Measurements from ENCODE around the gene TGFBR3L. TPM values are rescaled to one million over a fixed set of nuclear protein-coding genes. Genes with fewer than 3 reads are reported as not detected.
A peak's percentile ranks its signal among the peaks of the same experiment; 100 is the strongest.

The TGFBR3L gene
- total RNA-seq, 3 donors from 2014 or later: 2.3 TPM; not detected in 2

GRCh38 chr19:7895565-7895964 is 19.1 kb upstream of the TGFBR3L start:
- no peak for TF ChIP-seq CTCF (IDR thresholded peaks at IDR 0.05)
- no peak for TF ChIP-seq POLR2A (IDR thresholded peaks at IDR 0.05)
- TF ChIP-seq POLR2AphosphoS5 (IDR thresholded peaks at IDR 0.05): no peak
- peak overlapping the region; percentile 83 to 84 for H3K27ac ChIP-seq
- no peaks in the 10 kb centered on the region for H3K36me3 ChIP-seq
- H3K27me3 ChIP-seq: no peaks in the 10 kb centered on the region
- no peak overlapping the region for H3K4me3 ChIP-seq
- intact Hi-C loops (cut with DNase I; ENCODE audit: low total_unique reads): no loop called here
- no peaks in the 10 kb centered on the region for H3K4me1 ChIP-seq
- DNase-seq (ENCODE audit: low spot score in 2 of 2): no peak
- no peaks in the 10 kb centered on the region for H3K9me3 ChIP-seq

GRCh38 chr19:7897292-7897691 is 17.3 kb upstream of the TGFBR3L start:
- Histone ChIP-seq H3K4me3 (no peak overlapping the region), H3K9me3 (no peaks in the 10 kb centered on the region), H3K27me3 (no peaks in the 10 kb centered on the region), H3K27ac (no peak overlapping the region), H3K4me1 (no peaks in the 10 kb centered on the region), H3K36me3 (no peaks in the 10 kb centered on the region)
- intact Hi-C loops (cut with DNase I; ENCODE audit: low total_unique reads): no loop called here
- no peak for TF ChIP-seq POLR2A (IDR thresholded peaks at IDR 0.05)
- no peak for TF ChIP-seq POLR2AphosphoS5 (IDR thresholded peaks at IDR 0.05)
- no peak for TF ChIP-seq CTCF (IDR thresholded peaks at IDR 0.05)
- DNase-seq (ENCODE audit: low spot score in 2 of 2): no peak

GRCh38 chr19:7898967-7899366 is 15.7 kb upstream of the TGFBR3L start:
- TF ChIP-seq CTCF (IDR thresholded peaks at IDR 0.05) (no peak), POLR2A (IDR thresholded peaks at IDR 0.05) (no peak), POLR2AphosphoS5 (IDR thresholded peaks at IDR 0.05) (no peak)
- Histone ChIP-seq H3K4me1 (peaks cover 0 to 10% of the 10 kb centered on the region in 2 donors), H3K27me3 (no peaks in the 10 kb centered on the region), H3K27ac (no peak overlapping the region), H3K36me3 (no peaks in the 10 kb centered on the region), H3K4me3 (no peak overlapping the region), H3K9me3 (no peaks in the 10 kb centered on the region)
- no peak for DNase-seq (ENCODE audit: low spot score in 2 of 2)
- intact Hi-C loops (cut with DNase I; ENCODE audit: low total_unique reads): no loop called here

DNA sequence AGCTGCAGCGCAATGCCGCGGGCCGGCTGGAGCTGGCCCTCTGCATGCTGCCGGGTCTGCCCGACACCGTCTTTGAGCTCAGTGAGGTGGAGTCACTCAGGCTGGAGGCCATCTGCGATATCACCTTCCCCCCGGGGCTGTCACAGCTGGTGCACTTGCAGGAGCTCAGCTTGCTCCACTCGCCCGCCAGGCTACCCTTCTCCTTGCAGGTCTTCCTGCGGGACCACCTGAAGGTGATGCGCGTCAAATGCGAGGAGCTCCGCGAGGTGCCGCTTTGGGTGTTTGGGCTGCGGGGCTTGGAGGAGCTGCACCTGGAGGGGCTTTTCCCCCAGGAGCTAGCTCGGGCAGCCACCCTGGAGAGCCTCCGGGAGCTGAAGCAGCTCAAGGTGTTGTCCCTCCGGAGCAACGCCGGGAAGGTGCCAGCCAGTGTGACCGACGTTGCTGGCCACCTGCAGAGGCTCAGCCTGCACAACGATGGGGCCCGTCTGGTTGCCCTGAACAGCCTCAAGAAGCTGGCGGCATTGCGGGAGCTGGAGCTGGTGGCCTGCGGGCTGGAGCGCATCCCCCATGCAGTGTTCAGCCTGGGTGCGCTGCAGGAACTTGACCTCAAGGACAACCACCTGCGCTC is 14.8 kb upstream of the TGFBR3L start:
- H3K4me1 ChIP-seq: peaks cover 4 to 14% of the 10 kb centered on the region in 2 donors
- H3K27ac ChIP-seq: peak overlapping the region in 1 of 2 donors; percentile 62
- no peaks in the 10 kb centered on the region for H3K36me3 ChIP-seq
- H3K4me3 ChIP-seq: no peak overlapping the region
- DNase-seq (ENCODE audit: low spot score in 2 of 2): no peak
- intact Hi-C loops (cut with DNase I; ENCODE audit: low total_unique reads): loop anchor here (5.0 kb wide), 1 partner anchor 48 kb away; no protein-coding TSS in a partner anchor
- TF ChIP-seq POLR2AphosphoS5 (IDR thresholded peaks at IDR 0.05): no peak
- no peak for TF ChIP-seq CTCF (IDR thresholded peaks at IDR 0.05)
- no peak for TF ChIP-seq POLR2A (IDR thresholded peaks at IDR 0.05)
- H3K9me3 ChIP-seq: no peaks in the 10 kb centered on the region
- no peaks in the 10 kb centered on the region for H3K27me3 ChIP-seq

DNA sequence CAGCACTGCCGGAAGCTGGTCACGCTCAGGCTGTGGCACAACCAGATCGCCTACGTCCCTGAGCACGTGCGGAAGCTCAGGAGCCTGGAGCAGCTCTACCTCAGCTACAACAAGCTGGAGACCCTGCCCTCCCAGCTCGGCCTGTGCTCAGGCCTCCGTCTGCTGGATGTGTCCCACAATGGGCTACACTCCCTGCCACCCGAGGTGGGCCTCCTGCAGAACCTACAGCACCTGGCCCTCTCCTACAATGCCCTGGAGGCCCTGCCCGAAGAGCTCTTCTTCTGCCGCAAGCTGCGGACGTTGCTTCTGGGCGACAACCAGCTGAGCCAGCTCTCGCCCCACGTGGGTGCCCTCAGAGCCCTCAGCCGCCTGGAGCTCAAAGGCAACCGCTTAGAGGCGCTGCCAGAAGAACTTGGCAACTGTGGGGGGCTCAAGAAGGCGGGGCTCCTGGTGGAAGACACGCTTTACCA is 14.2 kb upstream of the TGFBR3L start:
- no peak for DNase-seq (ENCODE audit: low spot score in 2 of 2)
- Histone ChIP-seq H3K36me3 (no peaks in the 10 kb centered on the region), H3K27me3 (no peaks in the 10 kb centered on the region), H3K27ac (peak overlapping the region; percentile 62 to 92), H3K4me1 (peaks cover 10 to 18% of the 10 kb centered on the region in 2 donors), H3K9me3 (no peaks in the 10 kb centered on the region), H3K4me3 (no peak overlapping the region)
- TF ChIP-seq CTCF (IDR thresholded peaks at IDR 0.05) (no peak), POLR2AphosphoS5 (IDR thresholded peaks at IDR 0.05) (no peak)
- intact Hi-C loops (cut with DNase I; ENCODE audit: low total_unique reads): loop anchor here (5.0 kb wide), 1 partner anchor 48 kb away; no protein-coding TSS in a partner anchor
